B cell (primary cell): Measurements from ENCODE around the gene OSBPL5.

ENCODE experiments used
- CTCF ChIP-seq: fragments of 200-600 bp; IDR thresholded peaks from one replicate; pipeline ENCODE4 v1.8.0; 2022; ENCODE audit warnings: antibody characterized with exemption, mild to moderate bottlenecking
- EZH2 ChIP-seq: IDR thresholded peaks from 2 replicates; pipeline ENCODE4 v1.6.1; 2012; ENCODE audit warnings: borderline replicate concordance, low read depth, mild to moderate bottlenecking, moderate library complexity, low read length; ENCODE audit not compliant: insufficient read depth, poor library complexity, severe bottlenecking

- TF ChIP-seq CTCF (no peak), EZH2 (no peak)
Observed at GRCh38 chr11:3055891-3056290, 109.2 kb downstream of the OSBPL5 start.
